Measurements from ENCODE around the gene EXOC6B.
"Not testable (repeated sequence)": the region's sequence is repeated elsewhere in the genome, so short reads cannot be mapped to it uniquely, and the experiment has no call there.

Gene EXOC6B

DNA sequence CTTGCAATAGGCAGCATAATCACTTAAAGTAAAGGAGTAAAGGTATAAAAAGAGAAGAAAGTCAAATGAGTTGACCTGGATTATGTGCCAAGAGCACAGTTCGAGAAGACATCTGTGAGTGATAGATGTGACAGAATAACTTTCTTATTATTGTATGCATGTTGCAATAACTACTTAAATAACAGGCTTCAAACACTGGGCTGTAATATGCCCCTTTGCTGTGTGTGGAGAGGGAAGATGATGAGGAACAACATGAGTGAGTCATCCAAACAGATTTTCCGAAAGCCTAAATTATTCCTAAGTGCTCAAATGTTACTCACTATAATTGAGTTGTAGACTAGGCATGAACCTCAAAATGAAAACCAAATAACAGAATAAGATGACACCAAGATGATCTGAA lies 328.1 kb downstream of the EXOC6B start:
- Histone ChIP-seq H3K27me3 (ENCODE audit: insufficient read depth, low read length, poor library complexity) (no peaks in the 10 kb centered on the region), H3K79me2 (ENCODE audit: insufficient read depth, low read length) (no peaks in the 10 kb centered on the region), H3K27ac (ENCODE audit: low read length) (no peak overlapping the region), H3K9ac (ENCODE audit: low read depth, low read length) (no peak overlapping the region), H2AFZ (ENCODE audit: low read depth, low read length) (no peak overlapping the region), H3K4me1 (ENCODE audit: insufficient read depth, low read length) (no peaks in the 10 kb centered on the region), H3K4me2 (ENCODE audit: insufficient read depth, low read length) (no peak overlapping the region), H4K20me1 (ENCODE audit: insufficient read depth, low read length) (no peaks in the 10 kb centered on the region), H3K36me3 (ENCODE audit: insufficient read depth, low read length) (no peaks in the 10 kb centered on the region), H3K9me3 (ENCODE audit: insufficient read depth, low read length, severe bottlenecking) (no peaks in the 10 kb centered on the region), H3K4me3 (ENCODE audit: low read depth in 1 of 2, low read length in 2 of 2) (no peak overlapping the region)
- DNase-seq = no peak
- no peak for ATAC-seq (ENCODE audit: insufficient read depth, low read depth)
- TF ChIP-seq, protein P1, sequence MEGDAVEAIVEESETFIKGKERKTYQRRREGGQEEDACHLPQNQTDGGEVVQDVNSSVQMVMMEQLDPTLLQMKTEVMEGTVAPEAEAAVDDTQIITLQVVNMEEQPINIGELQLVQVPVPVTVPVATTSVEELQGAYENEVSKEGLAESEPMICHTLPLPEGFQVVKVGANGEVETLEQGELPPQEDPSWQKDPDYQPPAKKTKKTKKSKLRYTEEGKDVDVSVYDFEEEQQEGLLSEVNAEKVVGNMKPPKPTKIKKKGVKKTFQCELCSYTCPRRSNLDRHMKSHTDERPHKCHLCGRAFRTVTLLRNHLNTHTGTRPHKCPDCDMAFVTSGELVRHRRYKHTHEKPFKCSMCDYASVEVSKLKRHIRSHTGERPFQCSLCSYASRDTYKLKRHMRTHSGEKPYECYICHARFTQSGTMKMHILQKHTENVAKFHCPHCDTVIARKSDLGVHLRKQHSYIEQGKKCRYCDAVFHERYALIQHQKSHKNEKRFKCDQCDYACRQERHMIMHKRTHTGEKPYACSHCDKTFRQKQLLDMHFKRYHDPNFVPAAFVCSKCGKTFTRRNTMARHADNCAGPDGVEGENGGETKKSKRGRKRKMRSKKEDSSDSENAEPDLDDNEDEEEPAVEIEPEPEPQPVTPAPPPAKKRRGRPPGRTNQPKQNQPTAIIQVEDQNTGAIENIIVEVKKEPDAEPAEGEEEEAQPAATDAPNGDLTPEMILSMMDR (IDR thresholded peaks at IDR 0.05; ENCODE audit: borderline replicate concordance, extremely low read depth, low read length, poor library complexity, severe bottlenecking) = no peak
- no peak for TF ChIP-seq EZH2 (IDR thresholded peaks at IDR 0.05; ENCODE audit: borderline replicate concordance, low read depth, low read length, severe bottlenecking)

DNA sequence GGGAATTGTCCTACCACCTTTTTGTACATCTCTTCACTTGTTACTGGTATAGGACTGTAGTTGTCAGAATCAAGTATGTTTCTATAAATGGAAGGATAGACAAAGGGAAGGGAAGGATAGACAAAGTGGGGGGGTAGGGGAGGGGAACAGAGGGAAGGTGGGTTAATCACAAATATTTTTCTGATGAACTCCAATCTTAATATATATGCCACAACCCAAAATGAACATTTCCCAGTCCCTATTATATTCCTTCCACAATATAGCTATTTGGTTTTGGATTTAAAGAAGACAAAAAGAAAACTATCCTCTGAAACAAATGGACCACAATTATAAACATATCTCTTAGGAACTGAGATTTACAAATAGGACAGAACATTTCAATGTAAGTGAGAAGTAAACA lies 329.4 kb downstream of the EXOC6B start:
- no peak for ATAC-seq (ENCODE audit: insufficient read depth, low read depth)

DNA sequence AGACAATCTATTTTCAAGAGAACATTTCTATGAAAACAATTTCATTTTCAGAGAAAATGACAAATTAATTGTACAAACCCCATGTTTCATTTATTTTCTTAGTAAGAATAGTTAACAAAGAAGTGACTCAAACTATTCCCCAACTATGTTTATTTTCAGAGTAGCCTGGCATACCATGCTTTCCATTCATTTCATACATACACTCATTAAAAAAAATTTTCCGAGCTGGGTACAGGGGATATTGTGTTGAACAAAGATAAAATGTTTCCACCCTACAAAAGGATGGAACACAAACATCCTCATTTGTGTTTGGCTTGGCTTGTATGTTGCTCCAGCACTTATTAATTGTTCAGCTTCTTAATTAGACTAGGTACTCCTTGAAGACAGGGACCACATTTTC lies 331.4 kb downstream of the EXOC6B start:
- TF ChIP-seq EZH2 (IDR thresholded peaks at IDR 0.05; ENCODE audit: borderline replicate concordance, low read depth, low read length, severe bottlenecking) = no peak
- TF ChIP-seq, protein P1 (IDR thresholded peaks at IDR 0.05; ENCODE audit: borderline replicate concordance, extremely low read depth, low read length, poor library complexity, severe bottlenecking) = no peak
- no peak overlapping the region for H2AFZ ChIP-seq (ENCODE audit: low read depth, low read length)
- ATAC-seq (ENCODE audit: insufficient read depth, low read depth) = no peak

More for the DNA sequence above, 329.4 kb downstream of the EXOC6B start:
- no peaks in the 10 kb centered on the region for H4K20me1 ChIP-seq (ENCODE audit: insufficient read depth, low read length)
- no peaks in the 10 kb centered on the region for H3K79me2 ChIP-seq (ENCODE audit: insufficient read depth, low read length)
- no peak overlapping the region for H3K4me3 ChIP-seq (ENCODE audit: low read depth in 1 of 2, low read length in 2 of 2)
- no peaks in the 10 kb centered on the region for H3K4me1 ChIP-seq (ENCODE audit: insufficient read depth, low read length)
- no peak for DNase-seq
- H3K4me2 ChIP-seq (ENCODE audit: insufficient read depth, low read length) = no peak overlapping the region
- no peaks in the 10 kb centered on the region for H3K36me3 ChIP-seq (ENCODE audit: insufficient read depth, low read length)
- H3K9me3 ChIP-seq (ENCODE audit: insufficient read depth, low read length, severe bottlenecking) = no peaks in the 10 kb centered on the region
- TF ChIP-seq, protein P1 (IDR thresholded peaks at IDR 0.05; ENCODE audit: borderline replicate concordance, extremely low read depth, low read length, poor library complexity, severe bottlenecking) = no peak
- TF ChIP-seq EZH2 (IDR thresholded peaks at IDR 0.05; ENCODE audit: borderline replicate concordance, low read depth, low read length, severe bottlenecking) = no peak
- no peak overlapping the region for H3K9ac ChIP-seq (ENCODE audit: low read depth, low read length)
- H3K27ac ChIP-seq (ENCODE audit: low read length) = no peak overlapping the region
- no peaks in the 10 kb centered on the region for H3K27me3 ChIP-seq (ENCODE audit: insufficient read depth, low read length, poor library complexity)
- no peak overlapping the region for H2AFZ ChIP-seq (ENCODE audit: low read depth, low read length)

DNA sequence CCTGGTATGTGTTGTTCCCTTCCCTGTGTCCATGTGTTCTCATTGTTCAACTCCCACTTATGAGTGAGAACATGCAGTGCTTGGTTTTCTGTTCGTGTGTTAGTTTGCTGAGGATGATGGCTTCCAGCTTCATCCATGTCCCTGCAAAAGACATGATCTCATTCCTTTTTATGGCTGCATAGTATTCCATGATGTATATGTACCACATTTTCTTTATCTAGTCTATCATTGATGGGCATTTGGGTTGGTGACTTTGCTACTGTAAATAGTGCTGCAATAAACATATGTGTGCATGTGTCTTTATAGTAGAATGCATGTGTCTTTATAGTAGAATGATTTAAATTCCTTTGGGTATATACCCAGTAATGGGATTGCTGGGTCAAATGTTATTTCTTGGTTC lies 341.2 kb downstream of the EXOC6B start:
- not testable (repeated sequence) for H3K4me3 ChIP-seq (ENCODE audit: low read depth in 1 of 2, low read length in 2 of 2); H3K9me3 ChIP-seq (ENCODE audit: insufficient read depth, low read length, severe bottlenecking); H3K36me3 ChIP-seq (ENCODE audit: insufficient read depth, low read length); H2AFZ ChIP-seq (ENCODE audit: low read depth, low read length); H3K4me2 ChIP-seq (ENCODE audit: insufficient read depth, low read length); DNase-seq; H3K4me1 ChIP-seq (ENCODE audit: insufficient read depth, low read length); ATAC-seq (ENCODE audit: insufficient read depth, low read depth); H4K20me1 ChIP-seq (ENCODE audit: insufficient read depth, low read length); H3K27ac ChIP-seq (ENCODE audit: low read length); H3K27me3 ChIP-seq (ENCODE audit: insufficient read depth, low read length, poor library complexity); H3K9ac ChIP-seq (ENCODE audit: low read depth, low read length); H3K79me2 ChIP-seq (ENCODE audit: insufficient read depth, low read length)

More for the DNA sequence above, 331.4 kb downstream of the EXOC6B start:
- H3K9me3 ChIP-seq (ENCODE audit: insufficient read depth, low read length, severe bottlenecking) = no peaks in the 10 kb centered on the region
- no peaks in the 10 kb centered on the region for H3K79me2 ChIP-seq (ENCODE audit: insufficient read depth, low read length)
- no peak overlapping the region for H3K4me2 ChIP-seq (ENCODE audit: insufficient read depth, low read length)
- no peak overlapping the region for H3K9ac ChIP-seq (ENCODE audit: low read depth, low read length)
- no peak overlapping the region for H3K4me3 ChIP-seq (ENCODE audit: low read depth in 1 of 2, low read length in 2 of 2)
- DNase-seq = no peak
- no peaks in the 10 kb centered on the region for H4K20me1 ChIP-seq (ENCODE audit: insufficient read depth, low read length)
- H3K27me3 ChIP-seq (ENCODE audit: insufficient read depth, low read length, poor library complexity) = no peaks in the 10 kb centered on the region
- H3K36me3 ChIP-seq (ENCODE audit: insufficient read depth, low read length) = no peaks in the 10 kb centered on the region
- no peak overlapping the region for H3K27ac ChIP-seq (ENCODE audit: low read length)
- H3K4me1 ChIP-seq (ENCODE audit: insufficient read depth, low read length) = no peaks in the 10 kb centered on the region
